T-cell (primary cell): ENCODE results near the gene CDCA4. TPM values are rescaled to one million over a fixed set of nuclear protein-coding genes. Genes with fewer than 3 reads are reported as not detected.

Experiments used
- ATAC-seq, 4 experiments: fragments of 200-7000 bp in 3 of 4; fragments of 150-1000 bp in 1 of 4; cut with Tn5 transposase; replicated peaks in 1 of 4; 1 replicate in 3 of 4; 2 replicates in 1 of 4; pipeline ENCODE4 v1.10.0; 2021; ENCODE audit warnings: moderate library complexity in 3 of 4, mild to moderate bottlenecking in 2 of 4, moderate number of reproducible peaks in 1 of 4
- CTCF ChIA-PET, 2 donors: fragments of 300-600 bp; sonication (Branson Sonifier 250); formaldehyde crosslinking; loops; one replicate each; lab custom pipeline; 2022; ENCODE audit warnings: antibody characterized with exemption in 2 of 2; lab: Charles Lee
- POLR2A ChIA-PET, 2 donors: fragments of 300-600 bp; sonication (Branson Sonifier 250); formaldehyde crosslinking; loops; one replicate each; lab custom pipeline; 2022; ENCODE audit warnings: antibody characterized with exemption in 2 of 2; lab: Charles Lee
- DNase-seq, 35 experiments: peaks; one replicate each; pipeline versions ENCODE4 v3.0.0 to v3.0.0-alpha.2; 2013 to 2023
- H3K27ac ChIP-seq: one replicate; pipeline ENCODE4 v1.5.1; 2013; ENCODE audit warnings: low read length
- H3K27me3 ChIP-seq, 2 experiments: replicated peaks in 1 of 2; 1 replicate in 1 of 2; 2 replicates in 1 of 2; pipeline versions ENCODE4 v1.6.1 to v1.7.0; 2013; ENCODE audit warnings: low read length in 1 of 2, mixed read lengths in 1 of 2; ENCODE audit not compliant: control insufficient read depth in 2 of 2, insufficient read depth in 2 of 2; ENCODE audit errors: extremely low read depth in 1 of 2
- H3K36me3 ChIP-seq, 2 donors: 1 replicate in 1 of 2; 2 replicates in 1 of 2; pipeline versions ENCODE4 v1.6.1 to v1.7.0; 2013; ENCODE audit warnings: low read length in 1 of 2; ENCODE audit not compliant: control insufficient read depth in 2 of 2, insufficient read depth in 1 of 2; ENCODE audit errors: extremely low read depth in 1 of 2
- H3K4me1 ChIP-seq, 2 experiments: 1 replicate in 1 of 2; 2 replicates in 1 of 2; pipeline versions ENCODE4 v1.6.1 to v1.7.0; 2013; ENCODE audit warnings: low read length in 2 of 2, mixed read lengths in 1 of 2; ENCODE audit not compliant: insufficient read depth in 2 of 2, control insufficient read depth in 1 of 2; ENCODE audit errors: extremely low read depth in 1 of 2
- H3K4me3 ChIP-seq, 2 donors: 1 replicate in 1 of 2; 2 replicates in 1 of 2; pipeline versions ENCODE4 v1.5.1 to v1.7.0; 2013; ENCODE audit warnings: mild to moderate bottlenecking in 2 of 2, low read length in 1 of 2, moderate library complexity in 1 of 2; ENCODE audit not compliant: control insufficient read depth in 1 of 2; ENCODE audit errors: extremely low read depth in 1 of 2
- H3K9me3 ChIP-seq: 2 replicates; pipeline ENCODE4 v1.7.0; 2013
- H3K27ac Mint-ChIP-seq, 2 donors: one replicate each; pipeline ENCODE4 v1.8.0; 2020 to 2021; ENCODE audit warnings: mild to moderate bottlenecking in 2 of 2, mixed read lengths in 2 of 2
- H3K27me3 Mint-ChIP-seq, 2 donors: one replicate each; pipeline ENCODE4 v1.8.0; 2021 to 2022; ENCODE audit warnings: mixed read lengths in 2 of 2
- H3K36me3 Mint-ChIP-seq: one replicate; pipeline ENCODE4 v1.8.0; 2021; ENCODE audit warnings: mixed read lengths
- H3K4me1 Mint-ChIP-seq, 3 donors: one replicate each; pipeline ENCODE4 v1.8.0; 2020 to 2022; ENCODE audit warnings: mixed read lengths in 3 of 3, mild to moderate bottlenecking in 1 of 3
- H3K4me3 Mint-ChIP-seq, 3 donors: one replicate each; pipeline ENCODE4 v1.8.0; 2020 to 2022; ENCODE audit warnings: mild to moderate bottlenecking in 3 of 3, mixed read lengths in 3 of 3, moderate library complexity in 3 of 3
- H3K9me3 Mint-ChIP-seq, 3 donors: one replicate each; pipeline ENCODE4 v1.8.0; 2020 to 2022; ENCODE audit warnings: mixed read lengths in 3 of 3
- WGBS: methylation state at CpG from one replicate; pipeline ENCODE4 v1.1.5; 2013; ENCODE audit warnings: missing lambda C conversion rate; ENCODE audit not compliant: insufficient coverage; 5-methylcytosine and 5-hydroxymethylcytosine counted together
- total RNA-seq, 35 experiments: library from RNA in 6 of 35; stranded (reverse) in 6 of 35; fragments of 120-200 nt in 1 of 35; gene quantifications; one replicate each; pipeline versions ENCODE4 v1.2.1 to v1.2.4 and lab custom pipeline; 2013 to 2026

Gene CDCA4
- total RNA-seq, 5 donors from 2014 or later (not counting 1 experiment from before 2014, with no cell fraction given): 13.0 to 20.1 (median 15.8) TPM

DNA sequence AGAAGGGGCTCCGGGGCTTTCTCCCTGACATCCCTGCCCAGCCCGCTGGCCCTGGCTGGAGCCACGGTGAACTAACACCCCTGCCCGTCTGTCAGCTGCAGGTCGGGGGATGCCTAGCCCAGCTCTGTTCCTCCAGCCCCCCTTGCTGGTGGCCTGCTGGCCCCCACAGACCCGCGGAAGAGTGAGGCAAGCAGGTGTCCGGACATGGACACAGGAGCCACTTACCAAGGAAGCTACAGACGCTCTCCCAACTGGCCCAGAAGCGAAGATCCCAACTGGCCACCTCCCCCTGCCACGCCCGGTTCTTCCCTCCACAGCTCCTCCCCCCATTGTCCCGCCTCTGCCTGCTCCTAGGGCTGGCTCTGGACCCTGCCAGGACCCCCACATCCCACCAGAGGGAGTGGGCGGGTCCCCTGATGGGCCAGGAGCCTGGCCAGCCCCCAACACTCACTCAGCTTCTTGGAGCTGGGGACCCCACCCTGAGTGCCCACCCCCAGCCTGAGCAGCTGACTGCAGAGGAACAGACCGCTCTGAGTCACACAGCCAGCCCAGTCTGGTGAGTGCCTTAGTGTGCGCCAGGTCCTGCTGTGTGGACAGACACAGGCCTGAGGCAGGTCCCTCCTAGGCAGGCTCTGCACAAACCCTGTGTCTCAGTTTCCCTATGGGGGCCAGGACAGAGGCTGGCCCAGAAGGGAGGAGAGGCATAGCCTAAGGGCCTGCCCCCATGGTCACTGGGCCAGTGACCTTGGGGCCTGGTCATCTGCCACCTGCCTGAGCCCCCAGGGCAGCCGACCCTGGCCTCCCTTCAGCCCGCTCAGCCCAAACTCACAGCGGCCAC lies 50.4 kb downstream of the CDCA4 start:
- H3K4me3 Mint-ChIP-seq: no peak overlapping the region
- ChIA-PET POLR2A (interaction anchor here in 1 of 2 donors (0.6 kb wide), 1 partner anchor 219 kb away, joined by 3 read pairs; no protein-coding TSS in a partner anchor), CTCF (no interaction called here)
- H3K36me3 Mint-ChIP-seq: no peaks in the 10 kb centered on the region
- 75% methylated on average over 18 of the region's 19 CpGs for WGBS
- no peaks in the 10 kb centered on the region for H3K9me3 Mint-ChIP-seq
- H3K4me1 Mint-ChIP-seq: peaks cover 0 to 3% (median 0%) of the 10 kb centered on the region in 3 donors
- Histone ChIP-seq H3K27me3 (peaks cover 0 to 77% of the 10 kb centered on the region in 2 experiments), H3K36me3 (no peaks in the 10 kb centered on the region), H3K4me3 (no peak overlapping the region), H3K4me1 (peaks cover 0 to 11% of the 10 kb centered on the region in 2 experiments), H3K27ac (no peak overlapping the region), H3K9me3 (no peaks in the 10 kb centered on the region)
- H3K27ac Mint-ChIP-seq: no peak overlapping the region
- H3K27me3 Mint-ChIP-seq: peaks cover 6 to 27% of the 10 kb centered on the region in 2 donors
- no peak for ATAC-seq
- DNase-seq: no peak

DNA sequence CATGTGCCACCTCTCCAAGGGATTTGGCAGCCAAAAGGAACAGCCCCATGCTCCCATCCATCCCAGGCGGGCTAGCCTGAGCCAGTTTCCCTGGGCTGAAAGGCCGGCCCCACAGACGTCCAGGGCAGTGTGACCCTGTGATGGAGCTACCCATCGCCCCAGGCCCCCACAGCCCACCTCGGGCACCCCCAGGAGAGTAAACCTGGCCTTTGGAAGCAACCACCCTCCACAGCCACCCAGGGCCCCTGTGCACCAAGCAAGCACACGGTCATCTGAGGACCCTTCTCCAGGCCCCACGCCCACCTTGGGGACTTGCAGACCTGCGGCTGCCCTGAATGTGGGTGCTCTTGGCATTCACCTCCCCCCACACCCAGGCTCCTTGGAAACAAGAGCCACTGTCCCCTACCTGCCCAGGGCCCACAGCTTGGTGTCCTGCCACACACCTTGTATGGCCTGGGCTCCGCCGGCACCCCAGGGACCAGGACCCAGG lies 51.1 kb downstream of the CDCA4 start:
- no peak overlapping the region for H3K27ac Mint-ChIP-seq
- ChIA-PET POLR2A (interaction anchor here in 1 of 2 donors (0.6 kb wide), 1 partner anchor 220 kb away, joined by 3 read pairs; no protein-coding TSS in a partner anchor), CTCF (no interaction called here)

DNA sequence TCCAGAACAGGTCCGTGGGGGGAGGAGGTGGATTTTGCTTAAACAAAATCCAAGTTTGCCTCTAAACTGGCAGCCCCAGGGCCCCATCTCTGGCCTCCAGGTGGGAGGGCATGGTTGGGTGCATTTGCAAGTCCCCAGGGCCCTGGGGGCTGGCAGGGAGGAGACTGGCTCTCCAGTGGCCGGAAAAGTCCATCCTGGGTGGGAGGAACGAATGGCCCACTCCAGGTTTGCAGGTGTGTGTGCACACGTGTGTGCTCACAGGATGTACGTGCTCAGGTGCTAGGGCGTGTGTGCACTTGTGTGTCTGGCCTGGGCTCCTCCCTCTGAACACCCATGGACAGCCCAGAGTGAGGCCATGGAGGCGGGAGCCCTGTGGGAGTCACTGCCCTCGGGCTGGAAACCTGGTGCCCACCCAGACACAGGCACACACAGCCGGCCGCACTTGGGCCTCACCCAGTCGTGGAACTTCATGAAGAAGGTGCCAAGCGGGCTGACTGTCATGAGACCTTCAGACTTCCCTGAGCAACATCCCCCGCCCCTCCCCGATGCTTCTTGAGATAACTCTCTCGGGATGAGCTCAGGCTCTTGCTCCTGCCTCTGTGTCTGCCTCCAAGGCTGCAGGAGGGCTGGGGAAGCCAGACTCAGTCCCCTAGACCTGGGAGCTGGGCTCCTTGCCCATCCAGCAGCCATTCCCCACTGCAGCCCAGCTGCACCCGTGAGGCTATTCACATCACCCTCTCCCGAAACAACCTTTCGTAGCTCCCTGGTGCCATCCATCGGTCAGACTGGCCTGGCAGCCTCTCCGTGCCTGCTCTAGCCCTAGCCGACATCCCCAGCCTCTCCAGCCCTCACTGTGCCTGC lies 52.1 kb downstream of the CDCA4 start:
- DNase-seq (no peak), ATAC-seq (no peak)
- Mint-ChIP-seq H3K9me3 (no peaks in the 10 kb centered on the region), H3K36me3 (no peaks in the 10 kb centered on the region), H3K4me3 (no peak overlapping the region), H3K4me1 (peaks cover 0 to 3% (median 0%) of the 10 kb centered on the region in 3 donors), H3K27ac (no peak overlapping the region), H3K27me3 (peaks cover 6 to 27% of the 10 kb centered on the region in 2 donors)
- Histone ChIP-seq H3K36me3 (no peaks in the 10 kb centered on the region), H3K9me3 (no peaks in the 10 kb centered on the region), H3K27me3 (peaks cover 0 to 64% of the 10 kb centered on the region in 2 experiments), H3K27ac (no peak overlapping the region), H3K4me3 (no peak overlapping the region), H3K4me1 (peaks cover 0 to 8% of the 10 kb centered on the region in 2 experiments)
- ChIA-PET POLR2A (no interaction called here), CTCF (no interaction called here)
- 81% methylated on average over 19 of the region's 21 CpGs for WGBS

More for the DNA sequence above, 51.1 kb downstream of the CDCA4 start:
- H3K4me3 Mint-ChIP-seq: no peak overlapping the region
- H3K9me3 ChIP-seq: no peaks in the 10 kb centered on the region
- ATAC-seq (no peak), DNase-seq (no peak)
- peaks cover 0 to 8% of the 10 kb centered on the region in 2 experiments for H3K4me1 ChIP-seq
- WGBS: 78% methylated on average over 10 of the region's 10 CpGs
- no peak overlapping the region for H3K4me3 ChIP-seq
- no peaks in the 10 kb centered on the region for H3K36me3 ChIP-seq
- peaks cover 6 to 27% of the 10 kb centered on the region in 2 donors for H3K27me3 Mint-ChIP-seq
- peaks cover 0 to 3% (median 0%) of the 10 kb centered on the region in 3 donors for H3K4me1 Mint-ChIP-seq
- H3K27ac ChIP-seq: no peak overlapping the region
- H3K27me3 ChIP-seq: peaks cover 0 to 72% of the 10 kb centered on the region in 2 experiments
- H3K9me3 Mint-ChIP-seq: no peaks in the 10 kb centered on the region
- H3K36me3 Mint-ChIP-seq: no peaks in the 10 kb centered on the region

DNA sequence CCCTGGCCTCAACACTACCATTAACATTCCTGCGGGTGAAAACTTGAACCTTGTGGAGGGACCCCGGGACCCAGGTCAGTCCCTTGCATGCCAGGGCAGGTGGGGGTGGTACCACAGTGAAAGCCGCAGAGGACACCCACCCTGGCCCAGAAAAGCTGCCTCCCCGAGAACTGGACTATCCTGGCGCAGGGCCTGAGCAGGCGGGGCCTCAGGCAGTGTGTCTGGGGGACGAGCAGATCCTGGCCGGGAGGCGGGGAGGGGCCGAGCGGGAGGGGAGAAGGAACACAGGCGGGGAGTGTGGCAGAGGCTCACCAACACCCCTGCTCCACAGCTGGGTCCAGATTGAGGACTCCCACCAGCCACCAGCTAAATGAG lies 52.7 kb downstream of the CDCA4 start:
- 36% methylated on average over 3 of the region's 12 CpGs for WGBS
- H3K27me3 ChIP-seq: peaks cover 0 to 64% of the 10 kb centered on the region in 2 experiments
- H3K4me3 ChIP-seq: no peak overlapping the region
- Mint-ChIP-seq H3K4me1 (peaks cover 0 to 3% (median 0%) of the 10 kb centered on the region in 3 donors), H3K4me3 (no peak overlapping the region), H3K27ac (no peak overlapping the region), H3K27me3 (peaks cover 6 to 27% of the 10 kb centered on the region in 2 donors), H3K9me3 (no peaks in the 10 kb centered on the region), H3K36me3 (no peaks in the 10 kb centered on the region)
- H3K36me3 ChIP-seq: no peaks in the 10 kb centered on the region
- POLR2A ChIA-PET: no interaction called here
- DNase-seq (no peak), ATAC-seq (no peak)
- no peak overlapping the region for H3K27ac ChIP-seq
- CTCF ChIA-PET: no interaction called here
- H3K9me3 ChIP-seq: no peaks in the 10 kb centered on the region
- H3K4me1 ChIP-seq: peaks cover 0 to 8% of the 10 kb centered on the region in 2 experiments

DNA sequence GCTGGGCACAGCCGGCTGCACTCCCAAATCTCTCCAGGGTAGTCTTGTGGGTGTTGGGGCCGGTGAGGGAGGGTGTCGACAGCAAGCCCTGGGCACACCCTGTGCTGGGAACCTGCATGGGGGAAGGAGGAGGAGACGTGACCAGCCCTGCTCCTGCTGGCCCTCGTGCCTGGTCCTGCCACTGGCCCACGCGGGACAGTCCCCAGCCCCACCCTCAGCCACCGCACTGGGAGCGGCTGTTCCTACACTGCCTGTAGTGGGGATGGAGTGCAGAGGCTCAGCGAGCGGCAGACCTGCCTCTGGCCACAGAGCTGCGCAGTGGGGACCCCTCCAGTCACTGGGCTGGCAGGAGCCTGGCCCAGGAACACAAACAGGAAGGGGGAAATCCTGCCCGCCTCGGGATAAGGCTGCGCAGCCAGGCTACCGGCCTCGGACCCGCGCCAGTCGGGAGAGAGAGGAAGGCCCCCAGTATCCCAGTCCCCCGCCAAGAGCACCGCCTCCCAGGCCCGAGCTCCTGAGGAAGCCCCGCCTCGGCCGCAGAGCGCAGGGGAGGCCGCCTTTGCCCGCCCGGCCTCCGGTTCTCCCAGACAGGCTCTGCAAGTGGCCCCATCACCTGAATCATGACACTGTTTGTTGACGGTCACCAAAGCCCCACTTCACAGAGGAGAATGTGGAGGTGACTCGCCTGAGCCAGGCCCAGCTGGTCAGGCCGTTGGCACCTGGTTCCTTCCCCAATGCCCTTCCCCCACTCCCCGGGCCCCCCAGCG lies 53.3 kb downstream of the CDCA4 start:
- 7% methylated on average over 23 of the region's 36 CpGs for WGBS
- Histone ChIP-seq H3K27ac (no peak overlapping the region), H3K4me1 (peaks cover 0 to 8% of the 10 kb centered on the region in 2 experiments), H3K4me3 (no peak overlapping the region), H3K27me3 (peaks cover 0 to 60% of the 10 kb centered on the region in 2 experiments), H3K9me3 (no peaks in the 10 kb centered on the region), H3K36me3 (no peaks in the 10 kb centered on the region)
- no peaks in the 10 kb centered on the region for H3K36me3 Mint-ChIP-seq
- no peaks in the 10 kb centered on the region for H3K9me3 Mint-ChIP-seq
- H3K4me1 Mint-ChIP-seq: peaks cover 0 to 3% (median 0%) of the 10 kb centered on the region in 3 donors
- no peak for DNase-seq
- H3K27me3 Mint-ChIP-seq: peaks cover 6 to 27% of the 10 kb centered on the region in 2 donors
- ChIA-PET CTCF (no interaction called here), POLR2A (no interaction called here)
- H3K4me3 Mint-ChIP-seq: no peak overlapping the region
- no peak overlapping the region for H3K27ac Mint-ChIP-seq
- ATAC-seq: no peak
